Lower lobe of right lung (tissue), 2 donors: Measurements from ENCODE around the gene SLC6A3. TPM values are rescaled to one million over a fixed set of nuclear protein-coding genes. Genes with fewer than 3 reads are reported as not detected.

Experiments
- ATAC-seq, 2 donors: fragments of 200-7000 bp; cut with Tn5 transposase; one replicate each; pipeline ENCODE4 v1.9.1; 2020 to 2022; ENCODE audit warnings: mild to moderate bottlenecking in 2 of 2, moderate library complexity in 2 of 2
- DNase-seq: peaks from one replicate; pipeline ENCODE4 v3.0.0-alpha.2; 2020
- H3K27ac ChIP-seq: fragments of 200-600 bp; one replicate; pipeline ENCODE4 v1.8.0; 2022
- H3K27me3 ChIP-seq: fragments of 200-600 bp; one replicate; pipeline ENCODE4 v1.8.0; 2022; ENCODE audit warnings: low read depth
- H3K36me3 ChIP-seq: fragments of 200-600 bp; one replicate; pipeline ENCODE4 v1.8.0; 2022; ENCODE audit warnings: mild to moderate bottlenecking
- H3K4me1 ChIP-seq: fragments of 200-600 bp; one replicate; pipeline ENCODE4 v1.8.0; 2022
- H3K4me3 ChIP-seq: fragments of 200-600 bp; one replicate; pipeline ENCODE4 v1.8.0; 2022; ENCODE audit warnings: mild to moderate bottlenecking
- H3K9me3 ChIP-seq: fragments of 200-600 bp; one replicate; pipeline ENCODE4 v1.8.0; 2022
- intact Hi-C: fragments of 100-400 bp; cut with DNase I; formaldehyde crosslinking; loops from one replicate; pipeline ENCODE4 v1.11.0; 2022
- total RNA-seq: library from RNA; stranded (reverse); fragmentation: NEBNext Ultra II Directional; extraction: Animal tissue kit (Norgen Biotek cat#: 25700); gene quantifications from one replicate; pipeline ENCODE4 v1.2.1, GENCODE V29; 2021
- TF ChIP-seq, protein P1 (sequence below): fragments of 200-600 bp; IDR thresholded peaks from one replicate; pipeline ENCODE4 v1.8.0; 2022; ENCODE audit warnings: antibody characterized with exemption, mild to moderate bottlenecking
- donor health status: DM: no; HTN: yes; CAD: no; lungs with severe emphysema.

Gene SLC6A3
- total RNA-seq, 1 donor from 2014 or later, result 0.12 TPM

DNA sequence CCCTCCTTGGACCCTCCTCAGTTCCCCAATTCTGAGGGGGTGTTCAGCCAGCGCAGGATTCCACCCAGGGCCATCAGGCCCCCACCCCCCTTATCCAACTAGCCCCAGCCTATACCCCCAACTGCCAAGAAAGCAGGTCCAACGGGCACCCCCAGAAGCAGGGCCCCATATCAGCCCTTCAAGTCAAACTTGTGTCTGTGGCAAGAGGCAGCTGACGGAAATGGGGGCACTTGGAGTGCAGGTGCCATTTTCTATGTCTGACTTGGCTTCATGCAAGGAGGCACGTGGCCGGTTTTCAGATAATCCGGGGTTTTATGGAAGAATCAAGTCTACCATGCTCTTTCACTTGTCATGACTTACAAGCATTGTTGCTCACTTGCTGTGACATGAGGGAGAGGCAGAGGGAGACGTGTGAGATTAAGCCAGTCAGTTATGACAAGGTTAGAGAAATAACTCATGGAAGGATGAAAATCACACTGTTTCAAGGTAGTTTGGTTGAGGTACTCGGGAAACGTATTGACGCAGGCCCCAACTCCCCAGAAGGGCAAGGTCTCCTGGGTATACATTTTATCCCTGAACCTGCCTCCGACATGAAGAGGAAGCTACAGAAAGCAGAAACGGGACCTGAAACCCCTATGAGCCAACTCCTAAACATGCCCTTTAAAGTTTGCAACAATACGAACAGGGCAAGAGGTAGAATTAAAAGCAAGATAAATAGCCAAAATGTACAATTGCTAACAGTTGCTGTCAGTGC is 73.8 kb downstream of the SLC6A3 start:
- ATAC-seq (no peak), DNase-seq (no peak)
- intact Hi-C loops, result no loop called here
- H3K4me3 ChIP-seq, result no peak overlapping the region
- H3K9me3 ChIP-seq, result no peaks in the 10 kb centered on the region
- H3K4me1 ChIP-seq, result no peaks in the 10 kb centered on the region
- H3K36me3 ChIP-seq, result no peaks in the 10 kb centered on the region
- no peak overlapping the region for H3K27ac ChIP-seq
- TF ChIP-seq, protein P1, sequence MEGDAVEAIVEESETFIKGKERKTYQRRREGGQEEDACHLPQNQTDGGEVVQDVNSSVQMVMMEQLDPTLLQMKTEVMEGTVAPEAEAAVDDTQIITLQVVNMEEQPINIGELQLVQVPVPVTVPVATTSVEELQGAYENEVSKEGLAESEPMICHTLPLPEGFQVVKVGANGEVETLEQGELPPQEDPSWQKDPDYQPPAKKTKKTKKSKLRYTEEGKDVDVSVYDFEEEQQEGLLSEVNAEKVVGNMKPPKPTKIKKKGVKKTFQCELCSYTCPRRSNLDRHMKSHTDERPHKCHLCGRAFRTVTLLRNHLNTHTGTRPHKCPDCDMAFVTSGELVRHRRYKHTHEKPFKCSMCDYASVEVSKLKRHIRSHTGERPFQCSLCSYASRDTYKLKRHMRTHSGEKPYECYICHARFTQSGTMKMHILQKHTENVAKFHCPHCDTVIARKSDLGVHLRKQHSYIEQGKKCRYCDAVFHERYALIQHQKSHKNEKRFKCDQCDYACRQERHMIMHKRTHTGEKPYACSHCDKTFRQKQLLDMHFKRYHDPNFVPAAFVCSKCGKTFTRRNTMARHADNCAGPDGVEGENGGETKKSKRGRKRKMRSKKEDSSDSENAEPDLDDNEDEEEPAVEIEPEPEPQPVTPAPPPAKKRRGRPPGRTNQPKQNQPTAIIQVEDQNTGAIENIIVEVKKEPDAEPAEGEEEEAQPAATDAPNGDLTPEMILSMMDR, result no peak
- no peaks in the 10 kb centered on the region for H3K27me3 ChIP-seq

DNA sequence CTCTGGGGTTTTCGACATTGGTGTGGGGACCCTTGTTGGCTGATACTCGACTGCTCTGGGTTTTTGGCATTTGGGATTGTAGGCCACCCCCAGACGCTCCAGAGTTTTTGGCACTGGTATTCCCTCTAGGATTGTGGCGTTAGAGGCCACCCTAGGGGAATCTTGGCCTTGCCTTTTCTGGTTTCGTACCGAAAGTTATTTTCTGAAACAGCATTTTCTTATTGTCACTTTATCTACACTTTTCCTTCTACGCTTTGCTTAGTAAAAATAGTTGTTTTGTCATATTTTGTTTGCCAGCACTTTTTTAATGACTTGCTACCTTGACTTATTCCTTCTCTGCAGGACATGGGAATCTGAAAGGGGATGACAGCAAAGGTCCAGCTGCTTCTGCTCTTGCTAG is 75.2 kb downstream of the SLC6A3 start:
- no peaks in the 10 kb centered on the region for H3K4me1 ChIP-seq
- ATAC-seq (no peak), DNase-seq (no peak)
- TF ChIP-seq, protein P1, result no peak
- H3K27me3 ChIP-seq, result no peaks in the 10 kb centered on the region
- H3K36me3 ChIP-seq, result no peaks in the 10 kb centered on the region
- intact Hi-C loops, result no loop called here
- no peaks in the 10 kb centered on the region for H3K9me3 ChIP-seq
- H3K27ac ChIP-seq, result no peak overlapping the region
- no peak overlapping the region for H3K4me3 ChIP-seq

DNA sequence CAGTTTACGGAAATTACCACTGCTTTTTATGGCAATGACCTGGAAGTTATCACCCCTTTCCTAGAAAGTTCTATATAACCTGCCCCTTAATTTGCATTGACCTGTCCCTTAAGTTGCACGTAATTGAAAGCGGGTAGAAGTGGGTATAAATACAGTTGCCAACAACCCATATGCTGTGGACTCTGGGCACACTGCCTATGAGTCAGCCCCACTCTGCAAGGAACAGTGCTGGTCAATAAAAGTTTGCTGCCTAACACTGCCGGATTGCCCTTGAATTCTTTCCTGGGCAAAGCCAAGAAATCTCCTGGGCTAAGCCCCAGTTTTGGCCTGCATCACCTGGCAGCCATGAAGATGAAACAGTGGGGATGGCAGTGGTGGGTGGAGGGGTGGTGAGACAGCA is 76.5 kb downstream of the SLC6A3 start:
- peaks cover 3% of the 10 kb centered on the region for H3K27me3 ChIP-seq
- no peaks in the 10 kb centered on the region for H3K4me1 ChIP-seq
- DNase-seq, result no peak
- H3K27ac ChIP-seq, result no peak overlapping the region
- no peaks in the 10 kb centered on the region for H3K9me3 ChIP-seq
- TF ChIP-seq, protein P1, result no peak
- no peaks in the 10 kb centered on the region for H3K36me3 ChIP-seq
- H3K4me3 ChIP-seq, result no peak overlapping the region
- ATAC-seq, result no peak
- intact Hi-C loops, result no loop called here

DNA sequence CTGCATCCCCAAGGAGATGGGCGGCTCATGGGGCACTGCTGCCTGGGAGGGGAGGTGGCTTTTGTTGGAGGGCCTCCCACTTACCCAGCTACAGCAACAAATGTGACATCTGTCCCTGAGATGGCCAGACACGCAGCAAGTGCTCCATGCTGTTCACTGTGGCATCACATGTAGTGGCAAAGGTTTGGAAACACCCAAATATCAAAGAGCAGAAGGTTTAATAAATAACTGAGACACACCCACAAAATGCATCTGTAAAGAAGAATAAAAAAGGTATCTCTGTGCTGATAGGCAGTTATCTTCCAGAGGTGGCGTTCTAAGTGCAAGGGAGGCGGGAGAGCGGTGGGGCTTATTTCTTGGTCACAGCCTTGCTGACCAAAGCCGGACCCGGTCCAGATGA is 77.0 kb downstream of the SLC6A3 start:
- H3K9me3 ChIP-seq, result no peaks in the 10 kb centered on the region
- ATAC-seq (no peak), DNase-seq (no peak)
- H3K36me3 ChIP-seq, result no peaks in the 10 kb centered on the region
- H3K4me3 ChIP-seq, result no peak overlapping the region
- intact Hi-C loops, result no loop called here
- H3K27me3 ChIP-seq, result peaks cover 3% of the 10 kb centered on the region
- H3K4me1 ChIP-seq, result no peaks in the 10 kb centered on the region
- H3K27ac ChIP-seq, result no peak overlapping the region
- TF ChIP-seq, protein P1, result no peak

DNA sequence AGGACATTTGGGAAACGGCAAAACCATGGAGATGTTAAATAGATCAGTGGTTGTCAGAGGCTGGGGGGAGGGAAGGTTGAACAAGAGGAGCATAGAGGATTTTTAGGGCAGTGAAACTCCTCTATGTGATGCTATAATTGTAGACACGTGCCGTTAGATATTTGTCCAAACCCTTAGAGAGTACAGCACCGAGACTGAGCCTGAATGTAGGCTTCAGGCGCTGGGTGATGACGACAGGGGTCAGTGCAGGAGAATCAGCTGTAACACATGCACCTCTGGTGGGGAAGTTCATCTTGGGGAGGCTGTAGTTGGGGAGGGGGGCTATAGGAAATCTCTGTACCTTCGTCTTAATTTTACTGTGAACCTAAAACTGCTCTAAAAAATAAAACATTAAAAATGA is 78.1 kb downstream of the SLC6A3 start:
- no peaks in the 10 kb centered on the region for H3K9me3 ChIP-seq

More for the DNA sequence above, 78.1 kb downstream of the SLC6A3 start:
- ATAC-seq (no peak), DNase-seq (no peak)
- TF ChIP-seq, protein P1, result no peak
- no peaks in the 10 kb centered on the region for H3K4me1 ChIP-seq
- H3K4me3 ChIP-seq, result no peak overlapping the region
- intact Hi-C loops, result no loop called here
- H3K27ac ChIP-seq, result no peak overlapping the region
- H3K27me3 ChIP-seq, result peaks cover 8% of the 10 kb centered on the region
- H3K36me3 ChIP-seq, result no peaks in the 10 kb centered on the region
